HG02840 (cell line): ENCODE measurements around the gene CASK.

Experiments used
- ATAC-seq: cut with Tn5 transposase; IDR thresholded peaks from one replicate; pipeline ENCODE4 v1.9.1; 2021; ENCODE audit warnings: mild to moderate bottlenecking, moderate library complexity, moderate number of reproducible peaks; ENCODE audit not compliant: unreplicated experiment, low FRiP score

Gene CASK

DNA sequence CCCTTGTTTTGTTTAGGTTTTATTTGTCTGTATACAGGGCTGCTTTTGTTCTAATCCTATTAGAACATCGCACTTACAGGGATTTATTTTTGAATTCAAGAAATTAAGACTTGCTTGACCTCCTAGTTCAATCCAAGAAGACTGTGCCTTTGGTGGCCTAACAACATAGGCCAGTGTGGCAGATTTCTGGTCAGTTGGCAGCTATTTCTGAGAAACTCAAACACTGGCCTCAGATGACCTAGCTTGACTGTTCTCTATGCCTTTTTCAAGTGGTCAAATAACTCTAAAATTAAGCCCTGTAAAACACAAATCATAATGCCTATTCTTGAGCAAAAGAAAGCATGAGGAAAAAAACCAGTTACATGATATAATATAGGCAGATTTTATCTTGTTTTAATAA is 323.8 kb downstream of the CASK start:
- no peak for ATAC-seq

DNA sequence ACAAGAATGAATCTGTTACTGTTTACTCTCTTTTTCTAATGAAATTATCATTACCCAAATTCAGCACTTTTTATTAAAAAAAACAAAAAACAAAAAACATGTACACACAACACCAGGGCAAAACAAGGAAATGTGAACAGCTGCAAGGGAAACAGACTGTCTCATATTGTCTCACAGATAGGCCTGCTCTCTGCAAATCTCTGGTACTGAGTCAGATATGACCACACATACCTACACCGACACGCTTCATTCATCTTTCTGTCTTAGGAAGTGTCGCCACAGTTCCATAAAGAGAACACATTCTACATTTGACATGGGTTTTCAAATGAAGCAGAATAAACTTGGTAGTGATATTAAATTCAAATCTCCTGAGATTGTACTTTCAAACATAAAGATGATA is 326.8 kb downstream of the CASK start:
- ATAC-seq = peak; percentile 81

DNA sequence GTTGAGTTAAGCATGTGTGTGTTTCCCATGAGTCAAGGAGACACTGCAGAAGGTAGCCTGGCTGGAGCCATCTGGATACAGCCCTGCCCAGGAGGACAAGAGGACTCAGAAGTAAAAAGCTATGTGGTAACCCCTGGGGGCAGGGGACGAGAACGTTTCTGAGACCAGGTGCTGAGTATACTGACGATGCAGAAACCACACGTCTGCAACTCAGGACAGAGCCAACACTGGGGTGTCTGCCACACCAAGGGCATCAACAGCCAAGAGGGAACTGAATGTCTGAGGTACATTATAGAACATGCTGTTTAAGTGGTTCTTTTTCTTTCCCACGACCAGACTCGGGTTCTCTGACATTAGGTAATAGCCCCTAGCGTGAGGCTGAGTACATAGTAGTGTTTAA is 328.7 kb downstream of the CASK start:
- ATAC-seq = no peak

DNA sequence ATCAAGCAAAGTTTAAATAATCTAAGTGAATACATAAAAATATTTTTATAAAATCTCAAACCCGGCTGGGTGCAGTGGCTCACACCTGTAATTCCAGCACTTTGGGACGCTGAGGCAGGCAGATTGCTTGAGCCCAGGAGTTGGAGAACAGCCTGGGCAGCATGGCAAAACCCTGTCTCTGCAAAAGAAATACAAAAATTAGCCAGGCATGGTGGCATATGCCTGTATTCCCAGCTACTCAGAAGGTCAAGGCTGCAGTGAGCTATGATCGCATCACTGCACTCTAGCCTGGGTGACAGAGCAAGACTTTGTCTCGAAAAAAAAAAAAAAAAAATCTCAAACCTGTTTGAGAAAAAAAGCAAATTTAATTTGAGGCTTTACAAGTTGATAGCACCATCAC is 331.4 kb downstream of the CASK start:
- ATAC-seq = no peak

DNA sequence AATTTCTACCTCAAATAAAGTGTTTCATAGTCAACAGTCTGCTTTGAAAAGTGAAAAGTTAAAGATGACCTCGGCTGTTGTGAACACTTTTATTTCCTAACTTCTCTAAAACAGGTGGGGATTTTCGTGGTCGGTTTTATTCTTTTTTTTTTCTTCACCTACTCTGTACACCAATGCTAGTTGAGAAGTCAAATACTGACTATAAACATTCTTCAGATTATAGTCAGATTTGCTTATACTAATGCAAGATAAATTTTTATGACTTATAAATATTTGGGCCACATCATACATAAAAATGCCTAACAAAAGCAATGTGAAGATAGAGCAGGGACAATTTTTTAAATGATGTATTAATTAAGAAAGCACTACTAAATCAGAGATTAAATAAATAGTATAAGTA is 332.7 kb downstream of the CASK start:
- no peak for ATAC-seq

DNA sequence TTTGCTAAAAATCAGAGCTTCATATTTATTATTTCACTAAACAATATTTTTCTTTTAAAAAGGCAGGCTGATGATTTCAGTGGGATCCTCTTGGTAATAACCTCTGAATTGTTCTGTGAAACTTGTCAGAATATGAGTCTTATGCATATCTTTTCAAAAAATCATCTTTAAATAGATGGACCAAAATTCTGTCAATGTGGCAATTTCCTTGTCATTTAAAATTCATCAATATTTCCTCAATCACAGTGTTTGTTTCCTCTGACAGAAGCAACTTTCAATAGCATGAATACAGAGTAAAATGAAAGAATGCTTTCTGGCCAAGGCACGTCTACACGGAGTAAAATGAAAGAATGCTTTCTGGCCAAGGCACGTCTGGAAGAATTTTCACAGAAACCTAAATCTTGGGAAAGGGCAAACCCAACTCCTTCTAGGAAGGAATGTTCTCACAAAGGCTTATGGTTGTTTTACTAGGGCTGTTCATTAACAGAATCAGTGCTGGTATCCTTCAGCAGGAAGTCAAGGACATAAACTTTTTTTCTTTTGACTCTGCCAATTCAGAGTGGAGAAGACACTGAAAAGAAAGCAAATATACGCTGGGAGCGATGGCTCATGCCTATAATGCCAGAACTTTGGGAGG is 333.6 kb downstream of the CASK start:
- no peak for ATAC-seq

DNA sequence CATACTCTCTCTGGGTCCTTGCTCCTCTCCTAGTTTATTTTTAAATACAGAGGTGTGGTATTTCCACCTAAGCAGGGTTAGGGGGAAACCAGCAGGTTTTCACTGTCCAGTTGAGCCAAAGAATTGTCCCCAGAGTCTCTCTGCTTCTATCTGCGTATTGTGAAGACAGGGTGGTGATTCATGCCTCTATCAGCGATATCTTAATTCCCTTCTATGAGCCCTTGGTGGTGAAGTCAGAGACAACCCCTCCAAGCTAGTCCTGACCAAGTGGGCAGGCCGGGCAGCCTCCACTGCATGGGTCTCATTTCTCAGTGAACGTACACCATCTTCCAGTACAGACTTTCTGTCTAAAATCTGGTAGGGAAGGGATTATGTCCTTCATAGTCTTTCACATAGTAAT is 335.1 kb downstream of the CASK start:
- no peak for ATAC-seq

DNA sequence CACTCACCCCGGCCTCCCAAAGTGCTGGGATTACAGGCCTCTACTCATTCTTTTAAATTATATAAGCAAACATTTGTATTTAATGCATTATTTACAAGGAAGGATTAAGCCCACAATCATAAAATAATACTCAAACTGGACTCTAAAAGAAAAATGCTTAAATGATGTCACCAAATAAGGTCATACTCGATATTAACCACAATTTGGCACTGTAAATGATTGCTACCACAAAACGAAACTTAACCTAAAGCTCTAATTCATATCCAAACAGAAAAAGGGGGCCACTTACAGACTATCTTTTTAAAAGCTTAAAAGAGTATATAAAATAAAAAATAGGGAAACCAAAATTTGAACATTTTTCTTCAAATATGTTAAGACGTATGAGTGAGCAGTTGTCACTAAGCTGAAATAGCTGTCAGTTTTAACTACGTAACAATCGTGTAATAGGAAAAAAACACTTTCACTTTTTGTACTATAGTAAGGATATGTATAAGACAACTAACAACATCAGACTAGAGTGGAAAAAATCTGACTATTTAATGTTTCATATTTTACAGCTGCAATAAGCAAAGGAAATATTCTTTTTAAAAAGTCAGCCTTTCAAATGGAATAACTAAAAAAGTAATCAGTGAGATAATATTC is 342.8 kb downstream of the CASK start:
- no peak for ATAC-seq

DNA sequence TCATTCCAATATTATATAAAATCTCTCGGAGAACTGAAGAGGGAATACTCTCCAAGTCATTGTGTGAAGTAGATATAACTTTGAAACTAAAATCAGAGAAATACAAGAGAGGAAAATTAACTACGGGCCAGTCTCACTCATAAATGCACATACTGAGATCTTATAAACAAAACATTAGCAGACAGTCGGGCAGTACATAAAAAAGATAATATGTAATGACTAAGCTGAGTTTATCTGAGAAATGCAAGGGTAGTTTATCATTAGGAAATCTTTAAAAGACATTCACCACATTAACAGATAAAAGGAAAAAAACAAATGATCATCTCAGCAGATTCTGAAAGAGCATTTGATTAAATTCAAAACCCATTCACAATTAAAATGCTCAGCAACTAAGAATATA is 359.5 kb downstream of the CASK start:
- no peak for ATAC-seq

DNA sequence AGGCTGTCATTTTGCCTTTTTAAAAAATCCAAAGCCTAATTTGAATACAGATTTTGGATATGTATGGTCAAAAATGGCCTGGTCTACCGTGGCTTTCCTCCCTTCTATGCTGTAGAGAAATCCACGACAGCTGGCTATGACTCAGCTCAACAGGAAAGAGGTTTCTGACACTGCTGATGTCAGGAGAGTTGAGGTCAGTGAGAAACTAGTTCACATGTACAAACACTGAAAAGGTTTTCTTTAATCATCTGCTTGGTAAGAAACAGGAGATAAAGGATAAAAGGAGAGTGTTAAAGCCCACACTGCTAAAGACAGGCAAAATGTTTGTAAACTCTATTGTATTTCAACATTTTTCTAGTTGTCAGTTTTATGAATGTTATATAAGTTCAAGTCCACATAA is 362.3 kb downstream of the CASK start:
- ATAC-seq = peak; percentile 80

DNA sequence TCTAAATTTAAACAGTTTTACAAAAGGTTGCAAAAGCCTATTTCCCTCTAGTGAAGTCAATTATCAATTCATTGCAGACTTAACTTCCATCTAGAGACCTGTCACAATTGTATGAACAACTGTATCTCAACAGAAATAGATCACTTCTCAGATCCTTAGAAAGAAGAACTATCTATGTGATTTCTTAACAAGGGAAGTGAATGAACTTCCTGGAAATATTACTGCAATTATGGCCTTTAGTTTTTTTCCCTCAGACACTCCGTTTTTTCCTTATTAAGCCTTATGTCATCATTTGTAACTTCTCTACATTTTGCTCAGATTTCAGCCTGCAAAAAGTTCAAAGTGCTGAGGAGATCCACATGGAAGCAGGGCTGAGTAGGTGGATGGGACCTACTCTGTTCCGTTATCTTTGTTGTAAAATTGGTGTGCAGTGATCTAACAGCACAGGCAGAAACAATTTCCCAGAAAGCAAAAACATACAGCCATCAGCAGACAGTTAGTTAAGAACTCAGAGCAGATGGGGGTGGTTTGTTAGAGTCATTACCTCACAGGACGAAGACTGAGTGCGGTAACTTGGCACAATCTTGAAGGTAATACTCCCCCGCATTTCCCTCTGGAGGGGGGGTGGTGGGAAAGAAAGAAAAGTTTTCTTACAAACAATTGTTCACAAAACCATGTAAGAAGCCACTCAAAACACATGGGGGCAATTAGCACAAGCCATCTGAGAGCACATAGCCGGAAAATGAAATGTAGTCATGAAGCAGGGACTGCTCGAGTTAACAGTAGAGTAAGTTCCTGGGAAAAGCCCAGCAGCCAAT is 363.9 kb downstream of the CASK start:
- no peak for ATAC-seq

DNA sequence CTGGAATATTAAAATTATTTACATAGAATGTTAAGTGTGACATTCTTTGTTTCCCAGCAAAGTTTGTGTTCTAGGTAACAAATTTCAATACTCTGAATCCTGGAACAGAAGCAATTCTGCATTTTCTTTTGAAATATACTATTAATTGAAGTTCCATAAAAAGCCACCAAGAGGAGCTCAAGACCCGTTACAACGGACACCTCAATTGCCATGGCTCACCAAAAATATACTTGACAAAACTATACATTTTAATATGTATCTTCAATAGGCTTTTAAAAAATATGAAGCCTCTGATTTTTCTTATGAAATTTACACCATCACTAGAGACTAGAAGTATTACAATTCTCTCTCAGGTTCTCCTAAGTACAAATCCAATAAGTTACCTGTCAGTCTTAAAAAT is 364.8 kb downstream of the CASK start:
- no peak for ATAC-seq

DNA sequence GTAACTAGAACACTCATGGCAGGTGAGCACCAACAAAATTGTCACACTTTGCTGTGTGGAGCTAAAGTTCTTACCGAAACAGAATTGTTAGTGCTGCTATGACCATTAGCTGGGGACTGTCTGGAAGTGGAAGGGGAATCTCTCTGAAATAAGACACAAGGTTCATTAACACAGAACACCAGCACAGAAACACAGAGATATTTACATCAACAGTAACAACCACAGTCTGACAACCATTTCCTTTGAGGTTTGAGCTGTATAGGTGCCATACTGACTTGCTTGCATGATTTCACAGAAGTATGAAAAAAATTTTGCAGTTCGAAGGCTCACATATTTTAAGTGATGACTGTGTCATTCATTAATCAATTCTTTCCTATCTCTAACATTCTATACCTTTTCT is 366.4 kb downstream of the CASK start:
- ATAC-seq = no peak

DNA sequence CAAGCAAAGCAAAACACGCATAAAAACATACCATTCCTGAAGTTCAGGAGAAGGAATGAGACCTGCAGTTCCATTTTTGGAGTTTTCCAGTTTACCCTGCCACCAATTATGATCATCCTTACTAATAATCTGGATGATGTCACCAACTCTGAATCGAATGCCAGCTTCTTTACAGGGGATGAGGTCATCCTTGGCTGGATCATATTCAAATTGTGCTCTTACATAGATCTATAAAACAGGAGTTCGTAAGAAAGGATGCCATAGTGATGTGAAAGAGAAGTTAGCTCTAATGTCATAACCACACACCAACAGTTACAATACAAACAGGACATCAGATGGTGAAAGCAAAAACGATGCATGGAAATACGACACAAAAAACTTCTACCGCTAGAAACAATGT is 369.7 kb downstream of the CASK start:
- no peak for ATAC-seq

DNA sequence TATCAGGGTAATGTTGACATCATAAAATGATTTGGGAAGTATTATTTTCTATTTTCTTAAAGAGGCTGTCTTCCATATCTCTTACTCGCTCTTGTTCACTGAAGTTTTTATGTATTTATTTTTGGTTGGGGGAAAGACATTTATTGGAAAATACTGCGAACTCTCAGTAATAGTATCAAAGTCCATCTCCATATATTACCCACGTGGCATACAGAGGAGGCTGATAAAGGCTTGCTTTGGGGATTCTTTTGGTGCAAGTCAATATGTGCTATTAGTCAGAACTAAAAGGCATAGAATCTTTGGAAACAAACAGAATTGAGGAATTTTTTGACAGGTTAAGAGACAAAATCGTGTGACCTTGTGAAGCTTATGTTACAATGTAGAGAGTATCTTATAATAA is 374.9 kb downstream of the CASK start:
- ATAC-seq = no peak

DNA sequence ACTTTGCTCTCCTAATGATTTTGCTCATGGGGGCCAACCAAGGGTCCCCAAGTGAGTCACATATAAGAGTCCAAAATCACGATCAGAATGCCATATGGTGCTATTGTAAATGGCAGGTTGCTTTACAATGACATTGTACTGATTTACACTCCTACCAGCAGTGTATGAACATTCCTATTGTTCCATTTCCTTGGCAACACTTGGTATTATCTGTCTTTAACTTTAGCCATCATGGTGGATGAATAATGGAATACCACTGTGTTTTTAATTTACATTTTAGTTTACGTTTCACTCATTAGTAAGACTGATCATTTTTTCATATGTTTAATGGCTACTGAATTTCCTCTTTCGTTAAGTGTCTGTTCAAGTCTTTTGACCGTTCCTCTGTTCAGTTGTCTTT is 379.7 kb downstream of the CASK start:
- no peak for ATAC-seq

DNA sequence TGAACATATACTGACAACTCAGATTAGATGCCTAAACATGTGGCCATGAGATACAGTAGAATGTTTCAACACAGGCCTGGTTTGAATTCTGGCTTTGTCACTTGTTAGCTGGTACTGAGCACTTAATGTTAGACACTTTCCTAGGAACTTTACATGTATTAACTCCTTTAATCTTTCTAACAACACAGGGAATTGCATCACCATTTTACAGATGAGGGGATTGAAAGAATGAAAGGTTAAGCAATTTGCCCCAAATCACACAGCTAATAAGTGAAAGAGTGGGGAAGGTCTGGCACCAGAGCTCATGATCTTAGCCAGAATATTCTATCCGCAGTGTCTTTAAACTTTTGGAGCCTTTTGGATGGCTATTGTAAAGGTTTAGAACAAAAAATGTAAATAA is 380.3 kb downstream of the CASK start:
- no peak for ATAC-seq

DNA sequence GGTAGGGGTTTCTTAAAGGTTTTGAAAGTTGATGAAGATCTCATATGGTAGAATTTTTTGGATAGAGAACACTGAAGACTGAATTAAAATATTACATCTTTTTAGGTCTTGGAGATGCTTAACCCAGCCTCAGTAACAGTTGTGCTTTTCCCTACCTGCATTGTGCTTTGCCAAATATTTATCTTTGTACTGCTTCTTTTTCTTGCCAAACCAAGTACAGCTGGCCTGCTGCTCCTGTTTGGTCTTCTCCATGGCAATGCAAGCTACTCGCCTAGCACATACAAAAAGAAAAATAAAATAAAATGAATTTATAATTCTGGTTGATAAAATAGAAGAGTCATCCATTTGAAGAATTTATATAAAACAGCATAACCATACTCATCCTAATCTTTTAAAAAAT is 380.8 kb downstream of the CASK start:
- ATAC-seq = no peak

DNA sequence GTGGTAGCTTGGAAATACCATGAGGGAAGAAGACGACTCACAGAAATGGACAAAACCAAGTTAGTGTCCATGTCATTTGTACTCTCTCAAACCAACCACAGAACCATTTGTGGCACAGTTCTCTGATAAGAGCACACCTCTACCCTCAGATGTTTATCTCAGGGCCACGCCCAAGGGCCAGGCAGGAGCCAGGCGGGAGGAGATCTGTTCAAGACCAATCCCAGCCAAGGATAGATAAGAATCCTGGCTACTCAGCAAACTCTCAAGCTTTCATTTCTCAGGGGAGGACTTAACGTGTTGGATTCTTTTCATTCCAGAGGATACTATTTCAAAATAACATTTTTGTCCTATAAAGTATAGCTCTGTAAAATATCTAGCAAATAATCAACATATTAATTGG is 381.2 kb downstream of the CASK start:
- ATAC-seq = no peak

DNA sequence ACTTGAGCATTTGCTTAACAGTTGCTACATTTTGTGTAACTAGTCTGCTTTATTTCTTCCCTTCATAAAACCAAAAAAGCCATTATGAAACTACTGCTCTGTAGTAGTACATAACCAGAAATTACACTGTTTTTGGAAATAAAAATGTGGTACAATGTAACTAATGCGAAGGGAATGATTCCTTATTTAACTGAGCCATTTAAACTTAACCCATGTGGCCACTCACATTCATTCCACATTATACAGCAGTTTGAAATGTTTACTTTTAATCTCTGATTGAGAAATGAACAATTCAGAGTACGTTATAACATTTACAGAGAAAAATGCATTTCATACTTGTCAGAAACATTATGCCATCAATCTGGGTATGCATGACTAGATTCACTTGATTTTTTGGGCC is 382.0 kb downstream of the CASK start:
- no peak for ATAC-seq

DNA sequence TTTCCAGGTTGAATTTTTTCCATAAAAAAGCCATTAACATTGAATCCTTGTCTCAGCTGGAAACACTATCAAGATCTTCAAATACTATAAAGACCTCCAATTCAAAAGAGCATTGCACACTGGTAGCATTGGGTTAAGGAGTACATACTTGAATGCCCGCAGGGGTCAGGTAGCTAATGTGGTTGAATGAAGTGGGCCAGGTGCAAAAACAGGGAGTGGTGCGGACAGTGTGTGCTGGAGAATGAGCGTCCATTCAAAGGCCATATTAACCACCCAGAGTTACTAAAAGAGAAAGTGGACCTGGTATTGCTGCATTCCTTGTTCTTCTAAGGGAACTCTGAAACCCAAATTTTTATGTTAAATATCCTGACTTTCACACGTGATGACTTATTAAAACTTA is 384.6 kb downstream of the CASK start:
- ATAC-seq = no peak

DNA sequence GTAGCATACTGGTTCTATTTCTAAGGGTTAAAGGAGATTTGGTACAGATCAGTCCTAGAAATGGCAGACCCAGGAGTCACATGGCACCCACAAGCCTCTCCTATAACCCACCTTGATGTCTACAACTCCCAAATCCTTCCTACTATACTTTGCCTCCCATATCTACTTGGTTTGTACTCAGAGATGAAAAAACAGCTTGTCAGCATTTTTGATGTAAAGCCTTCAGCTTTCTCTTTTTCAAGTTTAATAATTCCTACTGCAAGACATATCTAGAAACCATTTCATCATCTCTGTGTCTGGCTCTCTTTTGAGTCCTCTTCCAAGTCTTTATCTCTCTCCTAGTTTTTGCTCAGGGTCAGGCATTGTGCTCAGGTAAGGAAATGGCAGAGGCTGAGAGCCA is 393.3 kb downstream of the CASK start:
- no peak for ATAC-seq
